Peyer's patch (tissue), 4 donors: Measurements from ENCODE around the gene TMEM8B. TPM values are rescaled to one million over a fixed set of nuclear protein-coding genes. Genes with fewer than 3 reads are reported as not detected.
"Not testable (repeated sequence)": the region's sequence is repeated elsewhere in the genome, so short reads cannot be mapped to it uniquely, and the experiment has no call there.

Experiments used
- DNase-seq, 3 donors: peaks; one replicate each; pipeline ENCODE4 v3.0.0-alpha.2; 2017 to 2019
- H3K27ac ChIP-seq, 4 donors: fragments of 200-600 bp; sonication (generic); one replicate each; pipeline ENCODE4 v1.5.1; 2016 to 2019
- H3K27me3 ChIP-seq, 2 donors: fragments of 200-600 bp; sonication (generic); one replicate each; pipeline ENCODE4 v1.5.1; 2019
- H3K36me3 ChIP-seq, 3 donors: fragments of 200-600 bp; sonication (generic); one replicate each; pipeline ENCODE4 v1.5.1; 2016 to 2019
- H3K4me1 ChIP-seq, 4 donors: fragments of 200-600 bp; sonication (generic); one replicate each; pipeline ENCODE4 v1.5.1; 2016 to 2019
- H3K4me3 ChIP-seq, 4 donors: fragments of 200-600 bp; sonication (generic); 1 replicate in 3 of 4; 2 replicates in 1 of 4; pipeline ENCODE4 v1.5.1; 2016 to 2019; ENCODE audit warnings: mild to moderate bottlenecking in 1 of 4
- H3K9me3 ChIP-seq, 4 donors: fragments of 200-600 bp; sonication (generic); one replicate each; pipeline ENCODE4 v1.5.1; 2016 to 2019; ENCODE audit warnings: mild to moderate bottlenecking in 1 of 4
- CTCF ChIP-seq, 6 experiments: fragments of 450-650 bp in 4 of 6; fragments of 200-600 bp in 2 of 6; sonication (generic) in 1 of 6; IDR thresholded peaks; one replicate each; pipeline ENCODE4 v1.5.1; 2017 to 2019; ENCODE audit warnings: antibody characterized with exemption in 6 of 6, mild to moderate bottlenecking in 3 of 6, moderate library complexity in 1 of 6
- POLR2A ChIP-seq, 2 donors: fragments of 450-650 bp; IDR thresholded peaks; one replicate each; pipeline ENCODE4 v1.5.1; 2017; ENCODE audit warnings: antibody characterized with exemption in 2 of 2, mild to moderate bottlenecking in 2 of 2, moderate library complexity in 2 of 2
- total RNA-seq, 4 donors: library from RNA; depleted of rRNA; stranded (reverse); fragments of >200 nt; gene quantifications; one replicate each; pipeline ENCODE4 v1.1.0, GENCODE V29; 2016

The TMEM8B gene
- total RNA-seq, 4 donors from 2014 or later, result 6.0 to 11.6 (median 8.1) TPM

DNA sequence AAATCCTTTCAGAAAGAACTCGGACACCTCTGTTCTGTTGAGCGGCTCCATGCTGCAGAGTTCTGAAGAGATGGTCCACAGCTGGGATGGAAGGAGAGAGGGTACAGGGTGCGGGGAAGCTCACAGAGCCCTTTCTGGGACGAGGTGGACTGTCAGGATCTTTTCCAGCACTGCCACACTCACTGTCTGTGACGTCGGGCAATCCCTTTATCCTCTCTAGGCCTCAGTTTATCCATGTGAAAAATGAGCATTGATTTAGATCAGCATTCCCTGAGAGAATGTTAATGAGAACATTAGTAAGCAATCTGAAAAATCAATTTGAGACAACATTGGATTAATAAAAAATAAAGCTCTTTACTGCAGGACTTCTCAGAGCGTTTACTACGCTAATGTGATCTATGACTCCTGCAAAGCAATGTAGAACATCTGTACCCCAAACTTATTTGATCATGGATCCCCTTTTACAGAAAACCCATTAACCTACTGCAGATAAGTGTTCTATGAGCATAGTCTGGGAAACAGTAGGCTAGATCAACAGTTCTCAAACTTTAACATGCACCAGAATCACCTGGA lies 41.4 kb downstream of the TMEM8B start, which contains the start of gene OR13J1:
Gene OR13J1 (minus strand): TSS at position 51 of the 573 bp plus-strand sequence. CDS start 0 bp downstream, at position 51.
- no peaks in the 10 kb centered on the region for H3K36me3 ChIP-seq
- no peaks in the 10 kb centered on the region for H3K4me1 ChIP-seq

GRCh38 chr9:35871545-35871944 lies 42.5 kb downstream of the TMEM8B start:
- no peak overlapping the region for H3K27ac ChIP-seq
- H3K4me1 ChIP-seq, result no peaks in the 10 kb centered on the region
- no peaks in the 10 kb centered on the region for H3K36me3 ChIP-seq
- DNase-seq, result no peak
- TF ChIP-seq POLR2A (IDR thresholded peaks at IDR 0.05), result no peak
- TF ChIP-seq CTCF (IDR thresholded peaks at IDR 0.05), result no peak
- H3K27me3 ChIP-seq, result no peaks in the 10 kb centered on the region
- H3K9me3 ChIP-seq, result no peaks in the 10 kb centered on the region
- H3K4me3 ChIP-seq, result no peak overlapping the region

More for the DNA sequence above, 41.4 kb downstream of the TMEM8B start, which contains the start of gene OR13J1:
- Histone ChIP-seq H3K4me3 (no peak within 1 kb of the TSS), H3K27me3 (no peaks in the 10 kb centered on the region), H3K27ac (no peak within 1 kb of the TSS), H3K9me3 (no peaks in the 10 kb centered on the region)
- TF ChIP-seq POLR2A (IDR thresholded peaks at IDR 0.05), result no peak
- no peak for TF ChIP-seq CTCF (IDR thresholded peaks at IDR 0.05)
- DNase-seq, result no peak

DNA sequence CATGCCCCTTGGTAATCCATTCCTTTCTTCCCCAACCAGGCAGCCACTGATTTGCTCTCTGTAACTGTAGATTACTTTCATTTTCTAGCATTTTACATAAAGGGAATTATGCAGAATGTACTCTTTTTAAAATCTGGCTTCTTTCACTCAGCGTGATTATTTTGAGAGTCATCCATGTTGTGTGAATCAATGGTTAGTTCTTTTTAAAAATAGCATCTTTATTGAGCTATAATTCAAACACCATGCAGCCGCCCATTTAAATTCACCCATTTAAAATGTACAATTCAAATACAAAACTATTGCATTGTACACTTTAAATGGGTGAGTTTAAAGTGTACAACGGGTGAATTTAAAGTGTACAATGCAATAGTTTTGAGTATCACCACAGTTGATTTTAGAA lies 43.5 kb downstream of the TMEM8B start:
- Histone ChIP-seq H3K4me1 (no peaks in the 10 kb centered on the region), H3K36me3 (no peaks in the 10 kb centered on the region), H3K4me3 (no peak overlapping the region), H3K27me3 (no peaks in the 10 kb centered on the region), H3K9me3 (peaks cover 0 to 3% (median 0%) of the 10 kb centered on the region in 4 donors), H3K27ac (no peak overlapping the region)
- no peak for DNase-seq
- TF ChIP-seq POLR2A (IDR thresholded peaks at IDR 0.05) (no peak), CTCF (IDR thresholded peaks at IDR 0.05) (no peak)

- no peak for TF ChIP-seq POLR2A (IDR thresholded peaks at IDR 0.05)
- peak; percentile 72 to 95 (median 91) for TF ChIP-seq CTCF (IDR thresholded peaks at IDR 0.05)
- Histone ChIP-seq H3K36me3 (no peaks in the 10 kb centered on the region), H3K4me1 (no peaks in the 10 kb centered on the region), H3K4me3 (no peak overlapping the region), H3K27ac (no peak overlapping the region), H3K9me3 (no peaks in the 10 kb centered on the region), H3K27me3 (no peaks in the 10 kb centered on the region)
- peak; percentile 82 to 95 (median 89) for DNase-seq
Observed at GRCh38 chr9:35882263-35882848, 53.3 kb downstream of the TMEM8B start.

DNA sequence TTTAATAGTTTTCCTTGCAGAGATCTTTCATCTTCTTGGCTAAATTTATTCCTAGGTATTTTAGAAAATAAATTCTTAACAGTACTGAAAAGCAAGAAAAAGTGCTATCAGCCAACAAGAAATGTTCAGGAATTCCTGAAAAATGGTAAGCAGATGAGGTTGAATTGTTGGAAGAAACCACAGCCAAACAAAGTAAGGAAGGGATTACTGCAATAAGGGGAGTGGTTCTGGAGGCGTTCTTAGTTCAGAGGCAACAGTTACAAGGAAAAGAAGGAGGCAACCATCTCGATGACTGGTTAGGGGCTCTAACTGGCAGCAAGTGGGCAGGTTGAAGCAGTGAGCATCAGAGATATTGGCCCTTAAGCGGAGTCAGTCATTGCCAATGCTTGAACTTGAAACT lies 54.0 kb downstream of the TMEM8B start:
- TF ChIP-seq CTCF (IDR thresholded peaks at IDR 0.05) (no peak), POLR2A (IDR thresholded peaks at IDR 0.05) (no peak)
- no peaks in the 10 kb centered on the region for H3K9me3 ChIP-seq
- H3K27ac ChIP-seq, result no peak overlapping the region
- no peak overlapping the region for H3K4me3 ChIP-seq
- no peaks in the 10 kb centered on the region for H3K27me3 ChIP-seq
- DNase-seq, result no peak
- H3K36me3 ChIP-seq, result no peaks in the 10 kb centered on the region
- no peaks in the 10 kb centered on the region for H3K4me1 ChIP-seq

GRCh38 chr9:35884908-35885307 lies 55.9 kb downstream of the TMEM8B start:
- not testable (repeated sequence) for H3K4me3 ChIP-seq, H3K36me3 ChIP-seq, H3K4me1 ChIP-seq, H3K27ac ChIP-seq, H3K27me3 ChIP-seq, DNase-seq, H3K9me3 ChIP-seq
